NCI-H2171 treated with DMSO at 0.1 percent for 48 hours (cell line): Measurements from ENCODE around the gene C16orf46.

Experiments
- DNase-seq: peaks from one replicate; lab custom pipeline; 2025; lab: John Stamatoyannopoulos, UW

Gene C16orf46

GRCh38 chr16:81076566-81077075 is 417 bp downstream of the C16orf46 start:
- peak; percentile 95 for DNase-seq

DNA sequence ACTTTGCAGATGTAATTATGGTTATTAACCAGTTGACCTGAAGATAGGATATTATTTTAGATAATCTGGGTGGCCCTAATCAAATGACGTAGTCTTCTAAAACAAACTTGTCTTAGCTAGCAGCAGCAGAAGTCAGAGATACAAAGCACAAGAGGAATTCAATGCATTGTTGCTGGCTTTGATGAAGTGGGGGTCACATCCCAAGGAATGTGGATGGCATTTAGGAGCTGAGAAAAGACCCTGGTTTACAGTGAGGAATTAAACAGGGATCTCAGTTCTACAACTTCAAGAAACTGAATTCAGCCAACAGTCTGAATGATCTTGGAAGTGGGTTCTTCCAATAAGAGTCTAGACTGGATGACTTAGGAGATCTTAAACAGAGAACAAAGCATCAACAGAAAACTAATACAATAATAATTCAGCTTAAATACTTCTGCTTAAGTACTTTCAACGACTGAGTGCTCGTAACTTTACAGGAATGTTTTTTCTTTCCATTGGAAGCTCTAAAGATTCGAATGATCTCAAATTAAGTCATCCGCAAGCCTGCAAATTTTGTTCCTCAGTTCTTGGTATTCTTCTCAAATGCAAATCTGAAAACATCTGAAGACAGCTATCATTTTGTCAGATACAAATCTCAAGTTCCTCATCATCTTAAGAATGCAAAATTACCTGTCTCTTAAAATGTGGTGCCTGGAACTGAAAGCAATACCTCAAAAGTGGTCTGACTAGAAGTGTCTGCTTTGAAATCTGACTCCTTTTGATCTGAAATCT is 3.3 kb downstream of the C16orf46 start:
- DNase-seq, result no peak

DNA sequence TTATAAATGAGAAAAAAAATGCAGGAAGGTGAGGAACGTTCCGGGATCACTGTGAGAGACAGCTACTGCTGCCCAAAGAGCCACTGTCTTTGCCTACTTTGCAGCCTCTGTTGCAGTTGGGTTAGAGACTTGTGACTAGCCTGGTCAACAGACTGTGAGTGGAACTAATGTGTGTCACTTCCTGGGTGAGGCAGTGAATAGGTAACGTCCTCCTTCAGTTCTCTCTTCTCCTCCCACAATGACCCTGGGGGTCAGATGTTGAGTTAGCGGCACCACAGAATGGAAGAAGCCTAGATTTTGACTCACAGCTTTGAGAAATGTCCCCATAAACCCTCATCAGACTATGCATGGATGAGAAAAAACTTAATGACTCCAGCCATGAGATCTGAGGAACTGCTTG is 5.2 kb downstream of the C16orf46 start:
- DNase-seq, result no peak

- DNase-seq, result no peak
Measured at GRCh38 chr16:81070979-81071378, 6.1 kb downstream of the C16orf46 start.

DNA sequence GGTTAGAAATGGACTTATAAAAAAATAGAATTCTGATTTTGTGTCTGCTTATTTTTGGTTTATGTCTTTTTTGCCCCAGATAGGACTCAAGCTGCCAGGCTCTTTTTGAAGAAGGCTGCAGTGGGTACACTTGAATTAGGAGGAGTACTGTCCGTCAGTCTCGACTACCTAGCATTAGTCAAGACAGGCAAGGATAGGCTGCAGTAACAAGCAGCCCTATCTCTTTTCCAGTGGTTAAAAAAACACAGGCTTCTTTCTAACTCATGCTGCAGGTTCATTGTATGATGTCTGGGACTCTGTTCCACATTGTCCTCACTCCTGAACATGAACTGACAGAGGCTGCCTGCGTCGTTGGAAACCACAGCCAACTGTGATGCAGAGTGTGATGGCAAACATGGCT is 8.0 kb downstream of the C16orf46 start:
- no peak for DNase-seq

DNA sequence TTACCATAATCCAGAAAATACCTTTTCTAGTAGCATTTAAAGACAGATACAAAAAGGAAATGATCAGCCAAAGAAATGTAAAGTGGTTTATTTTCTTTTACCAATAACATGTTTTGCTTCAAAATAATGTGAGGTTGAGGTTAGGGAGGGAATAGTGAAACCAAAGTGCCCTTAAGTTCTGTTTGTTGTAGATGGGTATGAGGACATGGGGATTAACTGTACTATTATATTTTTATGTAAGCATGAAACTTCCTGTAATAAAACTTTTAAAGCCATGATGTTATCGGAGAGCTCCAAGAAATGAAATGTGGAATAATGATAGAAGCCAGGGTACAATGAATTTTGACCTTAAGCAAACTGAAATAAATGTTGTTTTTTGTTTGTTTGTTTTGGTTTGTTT is 9.9 kb downstream of the C16orf46 start:
- no peak for DNase-seq

- DNase-seq, result no peak
Measured at GRCh38 chr16:81066681-81067080, 10.4 kb downstream of the C16orf46 start.

GRCh38 chr16:81061871-81062608 is 15.0 kb downstream of the C16orf46 start:
- DNase-seq, result no peak

- no peak for DNase-seq
Measured at GRCh38 chr16:81061307-81061640, 15.8 kb downstream of the C16orf46 start.

DNA sequence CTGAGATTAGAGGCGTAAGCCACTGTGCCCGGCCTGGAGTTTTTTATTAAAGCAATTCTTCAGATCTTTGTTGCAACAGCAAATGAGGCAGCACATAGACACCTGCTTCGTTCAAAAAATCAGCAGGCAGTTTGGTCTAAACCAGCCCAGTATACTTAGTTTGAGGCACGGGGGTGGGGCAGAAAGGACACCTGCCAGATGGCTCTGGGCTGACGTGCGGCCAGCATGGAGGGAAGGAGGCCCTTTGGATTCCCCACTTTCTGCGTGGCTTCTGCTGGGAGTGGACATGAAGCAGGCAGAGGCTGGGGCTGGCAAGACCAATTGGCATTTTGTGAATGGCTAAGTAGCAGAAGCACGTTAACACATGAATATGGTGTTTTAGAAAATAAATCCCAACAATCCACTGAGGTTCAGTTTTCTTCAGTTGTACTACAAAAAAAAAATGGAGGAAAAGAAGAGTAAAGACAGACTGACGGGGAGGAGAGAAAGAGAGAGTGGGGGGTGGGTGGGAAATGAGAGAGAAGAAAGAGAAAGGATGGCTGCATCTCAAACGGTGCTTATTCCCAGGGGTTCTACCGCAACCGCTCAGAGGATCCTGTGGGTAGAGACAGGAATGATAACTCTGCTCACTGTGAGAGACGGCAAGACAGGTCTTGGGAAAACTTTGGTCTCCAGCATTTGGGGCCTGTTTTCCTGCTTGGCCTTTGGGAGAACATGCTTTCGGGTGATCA is 16.3 kb downstream of the C16orf46 start:
- no peak for DNase-seq

DNA sequence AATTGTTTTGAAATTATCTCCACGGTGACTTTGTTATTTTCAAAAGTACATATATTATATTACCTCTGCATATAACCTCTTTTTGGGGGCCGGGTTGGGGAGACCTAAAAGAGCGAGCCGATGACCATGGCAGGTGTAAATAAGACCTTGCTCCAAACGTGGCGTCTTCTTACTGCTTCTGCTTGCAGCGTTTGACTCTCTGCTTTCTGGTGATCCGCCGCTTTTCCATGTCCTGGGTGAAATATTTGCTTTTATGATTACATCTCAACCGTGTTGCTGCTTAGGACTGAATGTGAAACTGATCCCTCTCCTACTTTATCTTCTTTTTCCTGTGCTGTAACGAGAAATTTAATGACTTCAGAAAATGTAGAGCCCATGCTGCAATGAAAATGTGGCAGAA is 23.3 kb downstream of the C16orf46 start:
- no peak for DNase-seq

GRCh38 chr16:81042821-81043220 is 34.2 kb downstream of the C16orf46 start:
- DNase-seq, result no peak

DNA sequence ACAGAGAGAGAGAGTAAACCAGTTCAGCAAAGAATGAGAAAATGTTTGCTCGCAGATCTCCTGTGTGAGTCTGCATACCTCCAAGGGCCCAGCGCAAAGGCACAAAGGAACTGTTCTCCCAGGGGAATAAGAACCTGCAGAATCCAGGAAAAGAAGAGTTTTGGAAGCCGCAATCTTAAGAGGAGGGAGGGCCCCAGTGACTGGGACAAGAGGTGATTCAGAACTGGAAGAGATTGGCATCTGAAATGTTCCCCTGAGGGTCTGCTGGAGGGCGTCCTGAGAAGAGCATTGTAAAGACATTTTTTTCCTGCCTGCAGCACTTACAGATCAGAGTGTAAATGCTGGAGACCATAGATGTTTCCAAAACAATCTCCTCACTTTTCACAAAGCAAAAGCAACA is 35.3 kb downstream of the C16orf46 start:
- no peak for DNase-seq

DNA sequence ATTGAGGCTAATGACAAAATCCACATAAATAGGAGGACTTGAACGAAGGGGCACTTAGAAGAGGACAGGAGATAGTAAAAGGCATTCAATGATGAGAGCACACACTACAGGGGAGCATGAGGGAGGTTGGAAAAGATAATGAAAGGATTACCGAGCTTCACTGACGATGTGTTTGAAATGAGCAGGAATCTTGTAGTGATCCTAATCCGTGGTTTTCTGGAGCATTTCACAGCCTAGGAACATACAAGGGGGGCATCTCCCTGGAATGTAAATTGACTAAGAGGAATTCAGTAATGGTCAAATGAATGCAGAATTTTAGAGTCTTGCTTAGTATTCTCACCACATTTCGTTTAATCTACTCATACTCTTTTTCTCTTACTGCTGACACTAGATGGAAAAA is 36.2 kb downstream of the C16orf46 start:
- DNase-seq, result no peak

- no peak for DNase-seq
Measured at GRCh38 chr16:81040131-81040530, 36.9 kb downstream of the C16orf46 start.

DNA sequence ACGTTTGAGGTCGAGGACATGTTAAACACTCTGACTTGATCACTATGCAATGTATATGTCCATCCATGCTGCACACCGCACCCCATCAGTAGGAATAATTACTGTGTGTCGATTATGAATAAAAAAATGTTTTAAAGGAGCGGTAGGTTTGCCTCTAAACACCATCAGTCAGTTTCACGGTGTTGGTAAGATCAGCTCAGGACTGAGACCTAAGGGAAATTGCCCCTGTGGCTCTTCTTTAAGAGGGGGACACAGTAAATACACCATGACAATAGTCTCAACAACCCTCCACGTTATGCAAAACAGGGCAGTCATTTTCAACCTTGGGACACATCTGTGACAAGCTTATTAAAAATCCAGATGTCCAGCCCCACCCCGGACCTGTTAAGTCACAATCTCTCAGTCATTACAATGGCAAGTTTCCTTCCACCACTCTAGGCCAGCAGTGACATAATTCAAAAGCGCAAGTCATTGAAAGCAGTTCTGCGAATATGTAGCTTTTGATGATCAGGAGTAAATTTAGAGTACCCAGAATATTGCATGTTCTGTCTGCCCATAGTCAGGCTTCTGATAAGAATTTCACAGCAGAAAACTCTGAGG is 40.2 kb downstream of the C16orf46 start:
- DNase-seq, result no peak

- peak; percentile 43 for DNase-seq
Measured at GRCh38 chr16:81035975-81036750, 40.9 kb downstream of the C16orf46 start.

DNA sequence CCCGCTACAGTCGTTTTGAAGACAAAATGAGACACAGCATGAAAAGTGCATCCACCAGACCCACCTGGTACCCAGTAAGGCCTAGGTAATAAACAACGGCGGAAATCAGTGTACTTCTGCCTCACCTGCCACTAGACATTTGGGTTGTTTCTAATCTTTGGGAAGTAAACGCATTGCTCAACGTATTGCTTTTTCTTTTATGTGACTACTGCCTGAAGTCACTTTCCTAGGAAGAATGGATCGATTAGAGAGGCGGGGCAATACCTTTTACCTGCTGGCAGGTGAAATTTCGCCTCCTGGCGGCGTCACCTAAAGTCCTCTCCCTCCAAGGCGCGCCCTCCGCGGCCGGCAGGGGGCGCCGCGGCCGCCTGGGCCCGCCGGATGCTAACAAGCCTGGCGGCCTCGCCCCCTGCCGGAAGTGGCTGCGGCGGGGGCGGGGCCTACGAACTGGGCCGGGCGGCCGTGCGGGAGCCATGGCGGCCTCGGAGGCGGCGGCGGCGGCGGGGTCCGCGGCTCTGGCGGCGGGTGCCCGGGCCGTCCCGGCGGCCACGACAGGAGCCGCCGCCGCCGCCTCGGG is 41.6 kb downstream of the C16orf46 start, which contains the start of gene ATMIN:
TSS of gene ATMIN (plus strand) at position 445 of the 577 bp plus-strand sequence. CDS start at position 474, 29 bp downstream.
- DNase-seq, result peak; percentile 88

DNA sequence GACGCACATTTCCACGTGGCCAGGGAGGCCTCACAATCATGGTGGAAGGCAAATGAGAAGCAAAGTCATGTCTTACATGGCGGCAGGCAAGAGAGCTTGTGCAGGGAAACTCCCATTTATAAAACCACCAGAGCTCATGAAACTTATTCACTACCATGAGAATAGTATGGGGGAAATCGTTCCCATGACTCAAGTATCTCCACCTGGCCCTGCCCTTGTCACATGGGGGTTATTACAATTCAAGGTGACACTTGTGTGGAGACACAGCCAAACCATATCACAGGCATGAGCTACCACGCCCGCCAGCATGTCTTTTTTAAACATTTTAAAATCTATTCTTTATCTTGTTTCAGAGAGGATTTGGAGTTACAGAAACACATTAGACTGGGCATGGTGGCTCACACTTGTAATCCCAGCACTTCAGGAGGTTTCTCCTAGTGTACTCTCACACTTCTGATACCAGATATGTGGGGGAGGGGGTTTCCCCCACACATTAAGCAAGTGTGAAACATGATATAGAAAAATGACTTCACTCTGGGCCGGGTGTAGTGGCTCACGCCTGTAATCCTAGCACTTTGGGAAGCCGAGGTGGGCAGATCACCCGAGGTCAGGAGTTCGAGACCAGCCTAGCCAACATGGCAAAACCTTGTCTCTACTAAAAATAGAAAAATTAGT is 47.0 kb downstream of the C16orf46 start:
- no peak for DNase-seq

DNA sequence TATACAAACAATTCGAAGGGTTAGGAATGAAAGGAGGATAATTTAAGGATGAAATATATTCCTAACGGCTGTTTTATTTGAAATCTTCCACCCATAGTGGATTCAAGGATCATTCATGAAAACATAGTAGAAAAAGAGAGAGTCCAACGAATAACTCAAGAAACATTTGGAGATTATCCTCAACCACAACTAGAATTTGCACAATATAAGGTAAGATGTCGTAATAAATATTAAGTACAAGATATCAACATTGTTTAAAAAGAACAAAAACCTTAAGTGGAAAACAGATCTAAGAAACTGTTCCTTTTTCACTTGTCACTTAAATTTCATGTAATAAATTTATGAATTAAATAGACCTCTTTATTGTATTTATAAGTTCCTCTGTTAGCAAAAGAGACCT is 50.6 kb downstream of the C16orf46 start:
- DNase-seq, result no peak
